Panc1 (cell line): ENCODE measurements around the gene FAM174C. TPM values are rescaled to one million over a fixed set of nuclear protein-coding genes. Genes with fewer than 3 reads are reported as not detected.

ENCODE experiments used
- ATAC-seq: fragments of 200-7000 bp; cut with Tn5 transposase; 2 replicates; pipeline ENCODE4 v1.9.1; 2020; ENCODE audit warnings: mild to moderate bottlenecking, moderate library complexity
- BruUV-seq: library from RNA; stranded (reverse); fragments of 400-500 nt; replicated peaks from 2 replicates; lab custom pipeline; 2021; lab: Mats Ljungman, UMichigan
- CTCF ChIA-PET: fragments of 300-600 bp; sonication (Branson Sonifier 250); formaldehyde crosslinking; loops from one replicate; lab custom pipeline; 2022; ENCODE audit warnings: antibody characterized with exemption; lab: Charles Lee
- POLR2A ChIA-PET: fragments of 300-600 bp; sonication (Branson Sonifier 250); formaldehyde crosslinking; loops from one replicate; lab custom pipeline; 2022; ENCODE audit warnings: antibody characterized with exemption; lab: Charles Lee
- DNase-seq: peaks from one replicate; pipeline ENCODE4 v3.0.0-alpha.2; 2010; ENCODE audit warnings: low read depth, low spot score
- H3K27ac ChIP-seq: 2 replicates; pipeline ENCODE4 v1.5.1; 2011; ENCODE audit warnings: mild to moderate bottlenecking, low read length, inconsistent platforms
- H3K27me3 ChIP-seq: fragments of 200-500 bp; sonication (Bioruptor generic); 2 replicates; pipeline ENCODE4 v1.6.0; 2014; ENCODE audit warnings: low read length, inconsistent platforms; ENCODE audit not compliant: control insufficient read depth, insufficient read depth
- H3K36me3 ChIP-seq: fragments of 200-500 bp; sonication (Bioruptor generic); 2 replicates; pipeline ENCODE4 v1.5.1; 2014; ENCODE audit warnings: inconsistent platforms, mild to moderate bottlenecking, low read length, moderate library complexity; ENCODE audit not compliant: control insufficient read depth, insufficient read depth
- H3K4me1 ChIP-seq: 2 replicates; pipeline ENCODE4 v1.5.1; 2011; ENCODE audit warnings: inconsistent platforms, mild to moderate bottlenecking, low read length, moderate library complexity; ENCODE audit not compliant: control insufficient read depth, insufficient read depth
- H3K4me3 ChIP-seq, 2 experiments: 2 replicates each; pipeline ENCODE4 v1.5.1; 2011 to 2012; ENCODE audit warnings: low read depth in 2 of 2, low read length in 2 of 2, mild to moderate bottlenecking in 2 of 2, inconsistent platforms in 1 of 2, moderate library complexity in 1 of 2
- H3K9me3 ChIP-seq: fragments of 200-500 bp; sonication (Bioruptor generic); 2 replicates; pipeline ENCODE4 v1.5.1; 2014; ENCODE audit warnings: low read depth, mild to moderate bottlenecking, inconsistent platforms, low read length, moderate library complexity; ENCODE audit not compliant: control insufficient read depth, insufficient read depth
- POLR2AphosphoS5 ChIP-seq: IDR thresholded peaks from 2 replicates; pipeline ENCODE4 v1.6.1; 2012; ENCODE audit warnings: mild to moderate bottlenecking, low read depth, low read length, moderate library complexity
- SIN3A ChIP-seq: IDR thresholded peaks from 2 replicates; pipeline ENCODE4 v1.6.1; 2012; ENCODE audit warnings: low read depth, mild to moderate bottlenecking, low read length, moderate library complexity, borderline replicate concordance; ENCODE audit not compliant: insufficient read depth
- TCF7L2 ChIP-seq: IDR thresholded peaks from 2 replicates; pipeline ENCODE4 v1.6.1; 2011; ENCODE audit warnings: mild to moderate bottlenecking, low read depth, low read length, inconsistent platforms
- in situ Hi-C: cut with HindIII; loops from 2 replicates; pipeline ENCODE4 v1.10.0; 2016; ENCODE audit warnings: low sequenced_read_pairs, low pct_unique_long_range_greater_than_20kb
- intact Hi-C: fragments of 100-400 bp; cut with micrococcal nuclease; formaldehyde crosslinking; loops from one replicate; pipeline ENCODE4 v1.10.0; 2022; ENCODE audit not compliant: unreplicated experiment
- total RNA-seq: library from RNA; stranded (reverse); gene quantifications from one replicate; pipeline ENCODE4 v1.2.1, GENCODE V29; 2021; ENCODE audit not compliant: unreplicated experiment
- TF ChIP-seq, protein P1 (sequence below): fragments of 450-650 bp; IDR thresholded peaks from 2 replicates; pipeline ENCODE4 v1.5.1; 2017; ENCODE audit warnings: mild to moderate bottlenecking
- TF ChIP-seq, protein P2 (sequence below), 2 experiments: IDR thresholded peaks; 2 replicates each; pipeline ENCODE4 v1.6.1; 2011 to 2012; ENCODE audit warnings: low read depth in 2 of 2, control low read depth in 1 of 2, low read length in 1 of 2, mild to moderate bottlenecking in 1 of 2, moderate library complexity in 1 of 2; ENCODE audit not compliant: insufficient read depth in 1 of 2

Gene FAM174C
- total RNA-seq, 1 experiment from 2014 or later: 133 TPM

DNA sequence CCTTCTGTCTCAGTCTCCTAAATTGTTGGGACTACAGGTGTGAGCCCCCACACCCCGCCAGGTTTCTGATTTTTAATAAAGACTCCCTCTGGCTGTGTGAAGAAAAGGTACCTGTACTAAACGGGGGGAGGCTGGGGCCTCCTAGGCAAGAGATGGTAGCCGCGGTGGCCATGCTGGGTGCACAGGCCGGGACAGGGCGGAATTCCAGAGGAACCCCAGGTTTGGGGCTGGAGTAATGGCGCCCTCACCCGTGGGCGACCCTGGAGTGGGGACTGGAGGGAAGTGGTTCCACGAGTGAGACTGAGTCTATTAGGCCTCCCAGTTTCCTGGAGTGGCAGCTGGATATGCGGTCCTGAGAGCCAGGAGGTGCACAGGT is 35.9 kb upstream of the FAM174C start:
- POLR2A ChIA-PET: no interaction called here
- intact Hi-C loops (no loop called here), in situ Hi-C loops (no loop called here)
- peaks cover 26% of the 10 kb centered on the region for H3K4me1 ChIP-seq
- no peak for TF ChIP-seq SIN3A
- no peak for TF ChIP-seq POLR2AphosphoS5
- no peak for TF ChIP-seq TCF7L2
- TF ChIP-seq, protein P1, sequence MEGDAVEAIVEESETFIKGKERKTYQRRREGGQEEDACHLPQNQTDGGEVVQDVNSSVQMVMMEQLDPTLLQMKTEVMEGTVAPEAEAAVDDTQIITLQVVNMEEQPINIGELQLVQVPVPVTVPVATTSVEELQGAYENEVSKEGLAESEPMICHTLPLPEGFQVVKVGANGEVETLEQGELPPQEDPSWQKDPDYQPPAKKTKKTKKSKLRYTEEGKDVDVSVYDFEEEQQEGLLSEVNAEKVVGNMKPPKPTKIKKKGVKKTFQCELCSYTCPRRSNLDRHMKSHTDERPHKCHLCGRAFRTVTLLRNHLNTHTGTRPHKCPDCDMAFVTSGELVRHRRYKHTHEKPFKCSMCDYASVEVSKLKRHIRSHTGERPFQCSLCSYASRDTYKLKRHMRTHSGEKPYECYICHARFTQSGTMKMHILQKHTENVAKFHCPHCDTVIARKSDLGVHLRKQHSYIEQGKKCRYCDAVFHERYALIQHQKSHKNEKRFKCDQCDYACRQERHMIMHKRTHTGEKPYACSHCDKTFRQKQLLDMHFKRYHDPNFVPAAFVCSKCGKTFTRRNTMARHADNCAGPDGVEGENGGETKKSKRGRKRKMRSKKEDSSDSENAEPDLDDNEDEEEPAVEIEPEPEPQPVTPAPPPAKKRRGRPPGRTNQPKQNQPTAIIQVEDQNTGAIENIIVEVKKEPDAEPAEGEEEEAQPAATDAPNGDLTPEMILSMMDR: no peak
- TF ChIP-seq, protein P2, sequence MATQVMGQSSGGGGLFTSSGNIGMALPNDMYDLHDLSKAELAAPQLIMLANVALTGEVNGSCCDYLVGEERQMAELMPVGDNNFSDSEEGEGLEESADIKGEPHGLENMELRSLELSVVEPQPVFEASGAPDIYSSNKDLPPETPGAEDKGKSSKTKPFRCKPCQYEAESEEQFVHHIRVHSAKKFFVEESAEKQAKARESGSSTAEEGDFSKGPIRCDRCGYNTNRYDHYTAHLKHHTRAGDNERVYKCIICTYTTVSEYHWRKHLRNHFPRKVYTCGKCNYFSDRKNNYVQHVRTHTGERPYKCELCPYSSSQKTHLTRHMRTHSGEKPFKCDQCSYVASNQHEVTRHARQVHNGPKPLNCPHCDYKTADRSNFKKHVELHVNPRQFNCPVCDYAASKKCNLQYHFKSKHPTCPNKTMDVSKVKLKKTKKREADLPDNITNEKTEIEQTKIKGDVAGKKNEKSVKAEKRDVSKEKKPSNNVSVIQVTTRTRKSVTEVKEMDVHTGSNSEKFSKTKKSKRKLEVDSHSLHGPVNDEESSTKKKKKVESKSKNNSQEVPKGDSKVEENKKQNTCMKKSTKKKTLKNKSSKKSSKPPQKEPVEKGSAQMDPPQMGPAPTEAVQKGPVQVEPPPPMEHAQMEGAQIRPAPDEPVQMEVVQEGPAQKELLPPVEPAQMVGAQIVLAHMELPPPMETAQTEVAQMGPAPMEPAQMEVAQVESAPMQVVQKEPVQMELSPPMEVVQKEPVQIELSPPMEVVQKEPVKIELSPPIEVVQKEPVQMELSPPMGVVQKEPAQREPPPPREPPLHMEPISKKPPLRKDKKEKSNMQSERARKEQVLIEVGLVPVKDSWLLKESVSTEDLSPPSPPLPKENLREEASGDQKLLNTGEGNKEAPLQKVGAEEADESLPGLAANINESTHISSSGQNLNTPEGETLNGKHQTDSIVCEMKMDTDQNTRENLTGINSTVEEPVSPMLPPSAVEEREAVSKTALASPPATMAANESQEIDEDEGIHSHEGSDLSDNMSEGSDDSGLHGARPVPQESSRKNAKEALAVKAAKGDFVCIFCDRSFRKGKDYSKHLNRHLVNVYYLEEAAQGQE (IDR thresholded peaks at IDR 0.05; ENCODE audit: insufficient read depth in 1 of 2, low read depth in 2 of 2, low read length in 1 of 2): no peak
- H3K27ac ChIP-seq: 0 out of 2 replicates have a peak overlapping the region, but pooled peaks have one; percentile 65
- CTCF ChIA-PET: no interaction called here
- peak overlapping the region; percentile 27 to 48; a peak in 3 of 4 replicates for H3K4me3 ChIP-seq
- DNase-seq (no peak), ATAC-seq (no peak)
- H3K36me3 ChIP-seq: no peaks in the 10 kb centered on the region; the same call in 1 of the 2 replicates
- no peaks in the 10 kb centered on the region for H3K27me3 ChIP-seq
- BruUV-seq: no TSS peak
- no peaks in the 10 kb centered on the region for H3K9me3 ChIP-seq

- Histone ChIP-seq H3K4me1 (peaks cover 32% of the 10 kb centered on the region), H3K9me3 (no peaks in the 10 kb centered on the region), H3K27ac (peak overlapping the region; percentile 65), H3K27me3 (no peaks in the 10 kb centered on the region), H3K36me3 (no peaks in the 10 kb centered on the region; the same call in 1 of the 2 replicates), H3K4me3 (peak overlapping the region; percentile 27 to 48)
- intact Hi-C loops (no loop called here), in situ Hi-C loops (no loop called here)
- DNase-seq: no peak
- no TSS peak for BruUV-seq
- ChIA-PET POLR2A (no interaction called here), CTCF (no interaction called here)
- peak; percentile 65 for ATAC-seq
- TF ChIP-seq POLR2AphosphoS5 (no peak), SIN3A (peak; percentile 65; the same call in 1 of the 2 replicates)
- TF ChIP-seq, protein P2 (IDR thresholded peaks at IDR 0.05; ENCODE audit: insufficient read depth in 1 of 2, low read depth in 2 of 2, low read length in 1 of 2): 0 out of 4 replicates have a peak, but pooled peaks of 1 of the 2 experiments have one; percentile 11
- TF ChIP-seq, protein P1: peak; percentile 91
Observed at GRCh38 chr19:1239796-1240737, 35.3 kb upstream of the FAM174C start.
